Endothelial cell of umbilical vein (primary cell): ENCODE measurements around the gene ZC2HC1C.

ENCODE experiments used
- EZH2 ChIP-seq: IDR thresholded peaks from 2 replicates; pipeline ENCODE4 v1.6.1; 2012; ENCODE audit warnings: borderline replicate concordance, low read depth, mild to moderate bottlenecking, moderate library complexity, low read length, inconsistent platforms; ENCODE audit not compliant: severe bottlenecking
- FOS ChIP-seq: IDR thresholded peaks from 2 replicates; pipeline ENCODE4 v1.6.1; 2011; ENCODE audit warnings: mild to moderate bottlenecking, low read length, moderate library complexity, borderline replicate concordance; ENCODE audit not compliant: insufficient read depth
- JUN ChIP-seq: IDR thresholded peaks from 2 replicates; pipeline ENCODE4 v1.6.1; 2011; ENCODE audit warnings: borderline replicate concordance, low read depth; ENCODE audit not compliant: insufficient read length, insufficient read depth
- MYC ChIP-seq: IDR thresholded peaks from one replicate; pipeline ENCODE4 v1.6.1; 2011; ENCODE audit warnings: mild to moderate bottlenecking, low read depth, low read length
- POLR2A ChIP-seq: IDR thresholded peaks from 2 replicates; pipeline ENCODE4 v1.6.1; 2012; ENCODE audit warnings: low read depth, mild to moderate bottlenecking, control low read depth, low read length
- POLR2AphosphoS5 ChIP-seq: IDR thresholded peaks from 2 replicates; pipeline ENCODE4 v1.6.1; 2012; ENCODE audit warnings: low read depth, mild to moderate bottlenecking, control low read depth, low read length, moderate library complexity; ENCODE audit not compliant: insufficient read depth
- TF ChIP-seq, protein P1 (sequence below), 2 donors: IDR thresholded peaks; 1 replicate in 1 of 2; 2 replicates in 1 of 2; pipeline ENCODE4 v1.5.1; 2011; ENCODE audit warnings: low read length in 2 of 2, mild to moderate bottlenecking in 2 of 2, moderate library complexity in 2 of 2, control low read depth in 1 of 2, inconsistent platforms in 1 of 2, low read depth in 1 of 2; ENCODE audit not compliant: insufficient read depth in 1 of 2; ENCODE audit errors: extremely low read depth in 1 of 2

GRCh38 chr14:75051556-75051899, 17.9 kb upstream of the ZC2HC1C start:
- TF ChIP-seq, protein P1, sequence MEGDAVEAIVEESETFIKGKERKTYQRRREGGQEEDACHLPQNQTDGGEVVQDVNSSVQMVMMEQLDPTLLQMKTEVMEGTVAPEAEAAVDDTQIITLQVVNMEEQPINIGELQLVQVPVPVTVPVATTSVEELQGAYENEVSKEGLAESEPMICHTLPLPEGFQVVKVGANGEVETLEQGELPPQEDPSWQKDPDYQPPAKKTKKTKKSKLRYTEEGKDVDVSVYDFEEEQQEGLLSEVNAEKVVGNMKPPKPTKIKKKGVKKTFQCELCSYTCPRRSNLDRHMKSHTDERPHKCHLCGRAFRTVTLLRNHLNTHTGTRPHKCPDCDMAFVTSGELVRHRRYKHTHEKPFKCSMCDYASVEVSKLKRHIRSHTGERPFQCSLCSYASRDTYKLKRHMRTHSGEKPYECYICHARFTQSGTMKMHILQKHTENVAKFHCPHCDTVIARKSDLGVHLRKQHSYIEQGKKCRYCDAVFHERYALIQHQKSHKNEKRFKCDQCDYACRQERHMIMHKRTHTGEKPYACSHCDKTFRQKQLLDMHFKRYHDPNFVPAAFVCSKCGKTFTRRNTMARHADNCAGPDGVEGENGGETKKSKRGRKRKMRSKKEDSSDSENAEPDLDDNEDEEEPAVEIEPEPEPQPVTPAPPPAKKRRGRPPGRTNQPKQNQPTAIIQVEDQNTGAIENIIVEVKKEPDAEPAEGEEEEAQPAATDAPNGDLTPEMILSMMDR (IDR thresholded peaks at IDR 0.05; ENCODE audit: extremely low read depth in 1 of 2, insufficient read depth in 1 of 2, low read depth in 1 of 2, low read length in 2 of 2): no peak
- TF ChIP-seq POLR2A (no peak), JUN (no peak), POLR2AphosphoS5 (no peak), FOS (no peak), MYC (no peak), EZH2 (no peak)
